GM20431 (cell line): Measurements from ENCODE around the gene DPAGT1.
"Not testable (repeated sequence)": the region's sequence is repeated elsewhere in the genome, so short reads cannot be mapped to it uniquely, and the experiment has no call there.

Source experiments
- in situ Hi-C: fragments of 300-500 bp; cut with MseI, MboI; formaldehyde crosslinking; loops from one replicate; pipeline ENCODE4 v1.15.0; 2020; ENCODE audit warnings: low sequenced_read_pairs; ENCODE audit not compliant: unreplicated experiment

Gene DPAGT1

DNA sequence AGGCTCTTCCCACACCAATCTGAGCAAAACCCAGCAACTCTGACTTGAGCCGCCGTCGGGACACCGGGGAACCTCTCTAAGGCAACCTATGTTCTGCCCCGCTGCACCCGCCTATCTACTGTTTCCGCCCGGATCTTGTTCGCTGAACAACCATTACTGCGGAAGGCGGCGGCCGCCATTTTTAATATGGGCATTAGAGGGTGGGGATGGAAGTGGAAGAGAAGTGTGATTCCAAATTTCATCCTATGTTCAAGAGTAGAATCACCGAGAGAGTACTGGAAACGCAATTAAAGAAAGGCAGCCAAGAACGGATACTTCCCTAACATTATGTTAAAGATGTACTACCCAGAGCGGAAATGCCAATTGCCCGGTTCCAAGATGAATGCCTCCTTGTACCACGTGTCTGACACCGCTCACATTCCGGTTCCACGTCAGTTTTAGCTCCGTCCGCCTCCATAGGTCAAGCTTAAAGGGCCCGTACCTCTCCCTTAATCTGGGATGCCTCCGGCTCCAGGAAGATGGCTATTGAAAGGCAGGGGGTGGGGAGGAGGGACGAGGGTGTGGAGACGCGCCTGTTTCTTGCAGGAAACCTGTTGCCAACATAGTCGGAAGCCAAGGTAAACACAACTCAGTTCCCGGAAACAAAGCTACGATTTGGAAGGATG lies at the start of gene DPAGT1:
TSS of gene DPAGT1 (minus strand) at position 95 of the 665 bp plus-strand sequence. CDS start 198 bp downstream, outside the sequence.
- in situ Hi-C loops, result no loop called here

DNA sequence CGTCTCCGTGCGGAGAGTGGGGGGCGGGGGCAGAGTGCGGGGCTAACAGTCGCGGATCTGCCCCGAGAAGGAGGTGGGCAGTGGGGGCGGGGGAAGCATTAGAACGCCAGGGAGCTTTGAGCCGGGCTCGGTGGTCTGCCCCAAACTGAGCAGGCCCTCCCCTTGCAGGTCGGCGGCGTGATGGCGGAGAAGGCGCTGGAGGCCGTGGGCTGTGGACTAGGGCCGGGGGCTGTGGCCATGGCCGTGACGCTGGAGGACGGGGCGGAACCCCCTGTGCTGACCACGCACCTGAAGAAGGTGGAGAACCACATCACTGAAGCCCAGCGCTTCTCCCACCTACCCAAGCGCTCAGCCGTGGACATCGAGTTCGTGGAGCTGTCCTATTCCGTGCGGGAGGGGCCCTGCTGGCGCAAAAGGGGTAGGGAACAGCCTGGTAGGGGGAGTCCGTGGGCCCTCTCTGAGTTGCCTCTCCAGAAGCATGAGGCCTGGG lies 48.2 kb upstream of the DPAGT1 start:
- in situ Hi-C loops, result no loop called here

DNA sequence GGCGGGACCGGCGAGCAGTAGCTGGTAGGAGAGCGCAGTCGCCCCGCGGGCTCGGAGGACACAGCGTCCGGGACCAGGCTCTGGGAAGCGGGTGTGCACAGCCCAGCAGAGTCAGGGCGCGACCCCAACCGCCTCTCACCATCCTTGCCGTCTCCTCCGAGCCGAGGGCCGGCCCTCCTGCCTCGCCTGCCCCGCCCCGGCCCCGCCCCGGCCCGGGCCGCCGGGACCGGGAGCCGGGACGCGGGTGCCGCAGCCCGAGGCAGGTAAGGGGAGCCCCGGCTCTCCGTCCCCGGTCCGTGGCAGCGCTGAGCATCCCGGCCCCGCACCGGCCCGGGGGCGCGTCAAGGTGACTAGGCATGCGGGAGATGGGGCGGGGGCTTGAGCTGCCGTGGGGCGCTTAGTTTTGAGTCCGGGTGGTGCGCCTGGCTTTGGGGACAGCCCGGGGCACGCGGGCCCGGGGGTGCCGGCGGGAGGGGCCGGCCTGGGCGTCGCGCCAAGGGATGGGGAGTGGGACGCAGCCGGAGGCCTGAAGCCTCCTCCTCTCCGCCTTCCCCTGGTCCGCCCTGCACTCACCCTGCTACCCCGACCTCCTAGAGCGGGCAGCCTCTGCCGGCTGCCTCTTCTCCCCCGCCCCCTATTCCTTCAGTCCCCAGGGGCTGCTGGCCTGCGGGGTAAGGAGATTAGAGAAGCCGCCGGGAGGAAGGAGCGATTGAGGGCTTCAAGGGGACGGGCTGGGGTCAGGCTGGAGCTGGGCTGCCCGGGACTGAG lies 47.5 kb upstream of the DPAGT1 start, which contains the start of gene ABCG4:
TSS of gene ABCG4 (plus strand) at position 35 of the 768 bp plus-strand sequence. CDS start 914 bp downstream, outside the sequence.
- in situ Hi-C loops, result no loop called here

DNA sequence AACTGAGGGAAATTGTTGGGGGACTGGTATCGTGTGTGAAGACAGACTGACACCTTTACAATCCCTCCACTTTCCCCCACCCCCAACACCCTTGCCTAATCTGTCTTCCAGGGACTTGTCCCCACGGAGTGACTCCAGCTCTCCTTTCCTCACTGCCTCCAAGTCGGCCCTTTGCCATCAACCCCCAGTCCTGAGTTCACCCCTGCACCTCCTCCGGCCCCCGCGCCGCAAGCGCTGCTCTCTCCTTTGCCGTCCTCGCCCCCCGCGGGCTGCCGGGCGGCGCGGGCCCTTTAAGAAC lies 47.0 kb upstream of the DPAGT1 start:
- in situ Hi-C loops, result no loop called here

DNA sequence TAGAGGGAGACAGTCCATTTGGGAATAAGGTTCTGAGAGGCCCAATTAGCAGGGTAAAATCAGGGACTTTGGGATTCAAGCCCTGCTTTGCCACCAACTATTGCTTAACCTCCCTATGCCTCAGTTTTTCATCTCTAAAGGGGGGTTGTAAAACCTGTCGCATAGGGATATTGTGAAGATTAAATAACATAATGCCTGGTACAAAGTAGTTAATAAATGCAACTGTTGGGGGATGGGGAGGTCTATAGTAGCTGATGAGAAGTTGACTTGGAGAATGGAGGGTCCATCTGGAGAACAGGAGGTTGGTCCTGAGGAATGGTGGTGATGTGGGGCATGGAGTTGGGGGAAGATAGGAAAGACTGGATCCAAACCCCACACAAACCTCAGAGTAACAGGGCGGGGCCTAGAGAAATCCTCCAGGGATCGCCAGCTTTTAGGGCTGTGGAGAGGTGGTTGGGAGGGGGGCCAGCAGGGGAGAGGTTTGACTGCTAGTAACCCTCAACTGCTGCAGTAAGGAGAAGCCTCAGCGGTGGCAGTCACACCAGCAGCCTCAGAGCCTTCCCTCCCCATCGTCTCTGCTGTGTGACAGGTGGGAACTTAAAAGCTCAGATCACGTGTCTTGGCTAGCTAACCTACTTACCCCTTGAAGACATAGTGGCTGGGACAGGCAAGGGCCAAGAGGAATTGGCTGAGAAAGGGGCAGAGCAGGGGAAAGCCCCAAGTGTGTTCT lies 46.1 kb upstream of the DPAGT1 start:
- in situ Hi-C loops, result no loop called here

DNA sequence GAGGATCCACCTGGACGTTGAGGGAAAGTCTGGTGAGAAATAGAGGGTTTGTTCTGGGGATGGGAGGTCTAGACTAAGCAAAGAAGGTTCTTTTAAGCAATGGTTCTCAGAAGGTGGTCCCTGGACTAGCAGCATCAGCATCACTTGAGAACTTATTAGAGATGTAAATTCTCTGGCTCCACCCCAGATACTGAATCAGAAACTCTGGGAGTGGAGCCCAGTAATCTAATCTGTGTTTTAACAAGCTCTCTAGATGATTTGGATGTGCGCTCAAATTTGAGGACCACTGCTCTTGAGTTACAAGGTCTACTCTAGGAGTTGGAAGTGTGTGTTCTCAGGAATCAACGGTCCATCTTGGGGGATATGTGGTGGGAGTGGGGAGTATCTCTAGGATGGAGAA lies 43.9 kb upstream of the DPAGT1 start:
- in situ Hi-C loops, result no loop called here

DNA sequence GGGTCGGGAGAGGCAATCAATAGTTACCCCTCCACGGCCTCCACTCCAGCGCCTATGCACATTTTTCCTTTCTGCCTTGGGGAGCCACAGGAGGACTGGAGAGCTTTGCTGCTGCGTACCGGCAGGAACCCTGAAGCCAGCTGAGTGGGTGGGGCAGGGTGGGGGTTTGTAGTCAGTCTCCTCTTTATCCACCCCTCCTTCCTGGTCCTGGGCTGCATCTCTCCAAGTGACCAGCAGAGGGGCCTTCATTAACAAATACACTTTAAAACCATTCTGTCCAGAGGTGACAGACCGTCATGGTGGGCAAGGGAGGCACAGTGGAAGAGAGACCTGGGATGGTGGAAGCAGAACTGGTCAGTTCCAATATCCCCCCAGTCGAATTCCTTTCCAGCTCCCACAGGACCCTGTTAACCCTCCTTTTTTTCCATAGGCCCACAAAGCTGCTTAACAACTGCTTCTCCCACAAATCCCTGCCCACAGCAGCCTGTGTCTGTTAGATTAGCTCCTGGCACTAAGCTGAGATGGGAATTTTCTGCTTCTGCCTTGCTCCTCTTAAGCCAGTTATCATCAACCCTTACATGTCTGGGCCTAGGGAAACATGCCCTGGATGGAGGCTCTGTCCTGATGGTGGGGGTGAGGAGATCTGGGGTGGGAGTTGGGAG lies 43.3 kb upstream of the DPAGT1 start:
- in situ Hi-C loops, result no loop called here

DNA sequence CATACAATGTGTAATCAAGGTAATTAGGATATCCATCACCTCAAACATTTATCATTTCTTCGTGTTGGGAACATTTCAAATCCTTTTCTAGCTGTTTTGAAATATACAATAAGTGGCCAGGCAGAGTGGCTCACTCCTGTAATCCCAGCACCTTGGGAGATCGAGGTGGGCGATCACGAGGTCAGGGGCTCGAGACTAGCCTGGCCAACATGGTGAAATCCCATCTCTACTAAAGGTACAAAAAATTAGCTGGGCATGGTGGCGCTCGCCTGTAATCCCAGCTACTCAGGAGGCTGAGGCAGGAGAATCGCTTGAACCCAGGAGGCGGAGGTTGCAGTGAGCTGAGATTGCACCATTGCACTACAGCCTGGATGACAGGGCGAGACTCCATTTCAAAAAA lies 37.6 kb upstream of the DPAGT1 start:
- in situ Hi-C loops, result not testable (repeated sequence)

DNA sequence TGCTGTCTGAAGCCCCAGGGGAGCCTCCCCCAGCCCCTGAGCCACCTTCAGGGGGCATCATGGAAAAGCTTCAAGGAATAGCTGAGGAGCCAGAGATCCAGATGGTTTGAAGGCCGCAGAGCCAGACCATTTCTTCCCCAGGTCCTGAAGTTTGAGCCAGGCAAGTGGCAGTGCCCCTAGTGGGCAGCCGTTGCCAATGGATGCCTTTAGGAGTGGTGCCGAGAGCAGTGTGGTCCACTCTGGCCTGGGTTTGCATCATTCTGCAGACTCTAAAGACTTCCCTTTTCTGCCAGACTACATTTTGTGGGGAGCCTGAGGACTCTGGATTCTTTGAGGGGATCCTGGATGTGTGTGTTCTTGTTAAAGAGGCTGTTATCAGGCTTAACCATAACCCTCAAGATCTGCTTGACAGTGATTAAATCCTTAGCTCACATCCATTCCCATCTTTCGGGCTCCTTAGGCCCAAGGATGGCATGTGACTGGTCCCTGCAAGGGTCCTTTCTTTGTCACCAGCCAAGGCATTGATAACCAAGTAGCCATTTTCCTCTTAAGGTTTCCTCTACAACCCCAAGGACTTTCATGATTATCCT lies 32.8 kb upstream of the DPAGT1 start:
- in situ Hi-C loops, result no loop called here

DNA sequence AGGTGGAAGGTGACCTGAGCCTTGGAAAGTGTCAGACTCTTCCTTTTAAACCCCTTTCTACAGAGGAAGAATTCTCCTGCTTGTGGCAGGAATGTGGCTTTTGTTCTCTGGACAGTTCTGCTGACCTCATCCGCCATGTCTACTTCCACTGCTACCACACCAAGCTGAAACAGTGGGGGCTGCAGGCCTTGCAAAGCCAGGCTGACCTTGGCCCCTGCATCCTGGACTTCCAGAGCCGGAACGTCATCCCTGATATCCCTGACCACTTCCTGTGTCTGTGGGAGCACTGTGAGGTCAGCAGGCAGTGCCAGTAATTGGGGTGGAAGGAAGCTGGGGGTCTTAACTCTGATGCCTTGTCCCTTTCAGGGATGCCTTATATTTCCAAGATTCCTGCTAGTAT lies 29.0 kb upstream of the DPAGT1 start:
- in situ Hi-C loops, result no loop called here

DNA sequence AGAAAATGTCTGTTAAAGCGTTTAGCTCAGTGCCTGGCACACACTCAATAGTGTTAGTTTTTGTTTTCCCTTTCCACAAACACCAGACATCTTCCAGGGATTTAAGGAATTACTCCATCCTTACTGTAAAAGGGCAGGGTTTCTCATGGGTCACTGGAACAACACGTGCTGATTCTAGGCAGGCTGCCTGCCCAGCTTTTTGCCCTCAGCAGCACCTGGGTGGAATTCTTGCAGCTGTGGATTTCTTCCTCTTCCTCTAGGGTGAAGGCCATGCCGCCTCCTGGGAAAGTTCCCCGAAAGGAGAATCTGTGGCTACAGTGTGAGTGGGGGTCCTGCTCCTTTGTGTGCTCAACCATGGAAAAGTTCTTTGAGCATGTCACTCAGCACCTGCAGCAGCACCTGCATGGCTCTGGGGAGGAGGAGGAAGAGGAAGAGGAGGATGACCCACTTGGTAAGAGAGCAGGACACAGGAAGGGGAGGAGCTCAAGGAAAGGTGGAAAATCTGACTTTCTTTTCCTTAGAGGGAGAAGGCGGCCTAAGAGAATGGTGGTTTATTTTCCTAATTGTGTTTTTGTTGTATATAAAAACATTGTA lies 25.1 kb upstream of the DPAGT1 start:
- in situ Hi-C loops, result no loop called here

DNA sequence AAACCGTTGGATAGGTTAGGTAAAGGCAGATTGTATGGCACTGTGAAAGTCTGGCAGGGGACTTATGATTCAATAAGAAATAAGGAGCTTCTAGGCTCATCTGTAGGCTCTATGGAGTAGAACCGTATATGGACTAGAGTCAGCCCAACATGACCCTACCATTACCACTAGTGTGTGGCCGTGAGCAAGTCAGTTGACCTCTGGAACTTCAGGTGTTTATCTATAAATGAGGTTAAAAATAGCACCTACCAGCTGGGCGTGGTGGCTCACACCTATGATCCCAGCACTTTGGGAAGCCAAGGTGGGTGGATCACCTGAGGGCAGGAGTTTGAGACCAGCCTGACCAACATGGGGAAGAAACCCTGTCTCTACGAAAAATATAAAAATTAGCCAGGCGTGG lies 24.2 kb upstream of the DPAGT1 start:
- in situ Hi-C loops, result no loop called here

DNA sequence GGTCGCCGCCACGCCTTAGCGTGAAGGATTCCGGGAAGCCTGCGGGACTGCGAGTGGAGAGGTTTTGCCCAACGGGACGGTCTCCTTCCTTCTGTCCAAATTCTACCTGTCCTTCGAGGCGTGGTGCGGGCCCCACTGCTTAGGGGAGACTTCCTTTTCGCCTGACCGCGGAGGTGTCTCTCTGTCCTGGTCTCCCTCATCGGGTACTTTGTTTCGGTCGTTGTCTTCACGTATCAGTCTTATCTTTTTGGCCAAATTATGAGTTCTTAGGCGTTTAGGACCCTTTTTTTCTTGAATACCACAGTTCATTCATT lies 20.1 kb upstream of the DPAGT1 start:
- in situ Hi-C loops, result no loop called here

DNA sequence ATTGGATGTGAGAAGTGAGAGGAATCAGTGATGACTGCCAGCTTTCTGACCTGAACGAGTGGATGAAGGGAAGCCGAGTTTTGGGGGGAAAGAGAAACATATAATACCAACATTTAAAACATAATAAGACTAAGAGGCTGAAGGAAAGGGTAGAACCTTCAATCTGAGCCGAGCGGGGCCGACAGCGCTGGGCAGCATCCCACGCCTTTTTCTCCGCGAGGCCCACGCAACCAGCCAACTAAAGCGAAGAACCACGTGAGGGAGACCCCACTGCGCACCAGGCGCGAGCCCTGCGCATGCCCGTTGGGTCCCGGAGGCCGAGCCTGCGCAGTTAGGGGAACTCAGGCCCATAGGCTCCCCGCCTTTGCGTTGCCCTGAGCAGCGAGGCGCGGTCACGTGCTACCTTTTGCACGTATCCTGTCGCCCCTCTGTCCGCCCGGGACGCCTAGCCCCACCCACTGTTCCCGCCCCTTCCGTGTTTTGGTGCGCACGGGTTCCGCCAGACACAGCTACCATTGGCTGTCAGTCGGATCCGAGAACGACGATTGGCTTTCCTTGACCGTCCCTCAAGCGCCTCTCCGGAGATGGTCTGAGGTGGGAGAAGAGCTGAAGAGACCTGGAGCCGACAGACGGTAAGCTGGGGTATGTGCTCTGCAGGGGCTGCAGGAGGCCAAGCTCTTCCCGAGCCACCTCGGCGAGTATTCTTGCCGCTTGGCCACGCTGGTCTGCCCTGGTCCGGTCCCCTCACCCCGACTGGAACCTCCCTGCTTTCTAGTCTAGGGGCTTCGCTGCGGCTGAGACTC lies 19.6 kb upstream of the DPAGT1 start, which contains the start of gene HINFP:
TSS of gene HINFP (plus strand) at position 573 of the 803 bp plus-strand sequence. CDS start 5,365 bp downstream, outside the sequence.
- in situ Hi-C loops, result no loop called here

DNA sequence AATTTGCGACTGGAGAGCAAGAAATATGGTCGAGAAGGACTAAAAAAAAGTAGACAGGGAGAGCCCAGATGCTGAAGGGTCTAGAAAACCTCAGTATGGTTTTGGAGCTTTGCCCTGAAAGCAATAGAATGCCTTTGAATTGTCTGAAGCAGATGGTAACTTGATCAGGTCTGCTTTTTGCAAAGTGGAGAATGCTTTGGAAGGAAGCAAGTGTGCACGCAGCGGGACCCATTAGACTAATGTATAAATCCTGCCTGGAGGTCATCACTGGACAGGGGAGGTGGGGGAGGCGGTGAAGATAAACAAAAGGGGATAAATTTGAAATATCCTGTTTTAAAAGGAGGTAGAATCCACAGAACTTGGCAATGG lies 19.0 kb upstream of the DPAGT1 start:
- in situ Hi-C loops, result no loop called here

DNA sequence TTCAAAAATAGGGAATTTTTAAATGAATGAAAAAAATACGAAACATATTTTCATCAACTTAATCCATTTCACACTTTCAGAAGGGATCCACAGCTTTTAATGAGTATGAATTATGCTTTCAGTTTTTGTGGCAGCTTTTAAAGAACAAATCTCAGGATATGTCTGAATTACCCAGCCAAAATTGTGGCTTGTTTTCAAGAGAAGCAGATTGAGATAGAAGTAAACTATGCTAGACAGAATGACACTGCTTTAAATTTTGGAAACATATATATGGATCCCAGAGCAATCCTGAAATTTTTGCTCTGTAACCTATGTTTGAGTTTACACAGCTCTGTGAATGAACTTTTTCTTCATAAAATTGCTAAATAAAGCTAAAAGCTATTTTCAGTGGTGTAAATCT lies 17.3 kb upstream of the DPAGT1 start:
- in situ Hi-C loops, result no loop called here

DNA sequence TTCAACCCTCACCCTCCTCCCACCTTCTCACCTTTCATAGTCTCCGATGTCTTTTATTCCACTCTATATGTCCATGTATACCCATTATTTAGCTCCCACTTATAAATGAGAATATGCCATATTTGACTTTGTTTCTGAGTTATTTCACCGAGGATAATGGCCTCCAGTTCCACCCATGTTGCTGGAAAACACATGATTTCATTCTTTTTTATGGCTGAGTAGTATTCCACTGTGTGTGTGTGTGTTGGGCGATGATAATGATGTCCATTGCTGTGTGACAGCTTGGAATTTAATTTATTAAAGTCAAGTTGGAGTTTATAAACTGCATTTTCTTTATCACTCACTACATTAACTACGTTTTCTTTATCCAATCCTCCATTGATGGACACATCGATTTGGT lies 16.6 kb upstream of the DPAGT1 start:
- in situ Hi-C loops, result no loop called here

DNA sequence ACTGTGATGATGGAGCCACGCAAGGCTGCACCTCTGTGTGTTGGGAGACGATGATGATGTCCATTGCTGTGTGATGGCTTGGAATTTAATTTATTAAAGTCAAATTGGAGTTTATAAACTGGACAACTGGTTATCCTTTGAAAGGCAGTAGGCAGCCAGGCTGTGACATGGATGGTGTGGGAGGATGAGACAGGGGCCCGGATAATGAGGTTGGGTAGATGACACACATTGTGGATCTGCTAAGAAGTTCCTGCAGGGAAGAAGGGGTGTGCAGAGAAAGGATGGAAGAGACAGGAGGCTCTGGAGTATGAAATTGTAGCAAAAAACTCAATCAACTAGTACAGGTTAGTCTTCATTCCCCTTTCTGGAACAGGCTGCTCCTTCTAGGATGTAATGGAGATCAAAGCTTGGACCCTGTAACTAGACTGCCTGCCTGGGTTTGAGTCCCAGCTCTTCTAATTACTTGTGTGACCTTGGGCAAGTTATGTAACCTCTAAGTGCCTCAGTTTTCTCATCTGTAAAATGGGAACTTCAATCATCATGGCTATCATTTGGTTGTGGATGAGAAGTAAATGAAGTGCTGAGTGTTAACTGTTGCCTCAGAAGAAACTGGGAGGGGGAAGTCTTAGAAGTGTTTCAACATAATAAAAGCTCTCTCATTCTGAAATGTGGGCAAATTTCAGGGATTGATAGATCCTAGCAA lies 15.5 kb upstream of the DPAGT1 start:
- in situ Hi-C loops, result no loop called here
